Measurements from ENCODE around the gene PALM3.
"Not testable (repeated sequence)": the region's sequence is repeated elsewhere in the genome, so short reads cannot be mapped to it uniquely, and the experiment has no call there.

PALM3 gene

DNA sequence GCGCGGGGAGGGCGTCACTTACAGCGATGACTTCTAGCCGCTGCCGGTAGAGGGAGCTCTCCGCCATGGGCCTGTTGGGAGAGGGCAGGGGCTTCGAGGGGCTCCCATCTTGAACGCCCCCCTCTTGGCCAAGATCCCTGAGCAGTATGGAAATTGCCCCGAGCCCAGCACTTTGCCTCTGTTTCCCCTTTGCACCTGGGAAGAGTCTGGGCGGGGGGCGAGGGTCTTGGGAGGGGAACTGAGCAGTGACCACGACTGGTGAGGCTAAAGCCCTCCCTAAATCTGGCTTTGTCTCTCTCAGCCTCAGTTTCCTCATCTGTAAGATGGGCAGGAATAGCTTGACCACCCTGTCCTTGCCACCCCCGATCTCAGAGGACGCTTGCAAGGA, 2.8 kb downstream of the PALM3 start:
- DNase-seq, result peak; percentile 81

DNA sequence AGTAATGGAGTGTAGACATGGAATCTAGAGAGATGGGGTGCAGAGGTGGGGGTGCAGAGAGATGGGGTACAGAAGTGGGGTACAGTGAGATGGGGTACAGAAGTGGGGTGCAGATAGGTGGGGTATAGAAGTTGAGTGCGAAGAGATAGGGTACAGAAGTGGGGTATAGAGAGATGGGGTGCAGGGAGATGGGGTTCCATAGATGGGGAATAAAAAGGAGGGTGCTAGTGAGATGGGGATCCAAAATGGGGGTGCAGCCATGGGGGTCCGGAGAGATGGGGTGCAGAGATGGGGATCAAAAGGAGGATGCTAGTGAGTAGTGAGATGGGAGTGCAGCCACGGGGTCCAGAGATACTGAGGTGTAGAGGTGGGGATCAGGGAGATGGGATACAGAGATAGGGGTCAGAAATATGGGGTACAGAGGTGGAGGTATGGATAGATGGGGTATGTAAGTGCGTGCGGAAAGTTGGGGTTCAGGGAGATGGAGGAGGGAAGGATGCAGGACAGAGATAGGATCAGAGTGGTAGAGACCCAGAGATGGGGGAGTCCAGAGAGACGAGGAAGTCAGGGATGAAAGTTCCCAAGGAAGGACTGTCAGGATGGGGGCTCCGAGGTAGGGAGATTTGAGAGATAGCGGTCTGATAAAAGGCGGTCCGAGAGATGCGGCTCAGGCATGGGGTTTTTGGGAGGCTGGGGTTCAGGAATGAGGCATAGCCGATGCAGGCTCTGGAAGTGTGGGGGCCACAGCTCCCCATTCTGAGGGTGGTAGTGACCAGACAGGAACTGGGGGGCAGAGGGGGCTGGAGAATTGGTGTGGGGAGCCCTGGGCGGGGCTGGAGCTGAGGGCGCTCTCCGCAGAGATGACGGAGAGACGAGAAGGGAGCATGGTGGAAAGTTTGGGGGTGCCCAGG, 3.4 kb downstream of the PALM3 start:
- DNase-seq, result no peak

DNA sequence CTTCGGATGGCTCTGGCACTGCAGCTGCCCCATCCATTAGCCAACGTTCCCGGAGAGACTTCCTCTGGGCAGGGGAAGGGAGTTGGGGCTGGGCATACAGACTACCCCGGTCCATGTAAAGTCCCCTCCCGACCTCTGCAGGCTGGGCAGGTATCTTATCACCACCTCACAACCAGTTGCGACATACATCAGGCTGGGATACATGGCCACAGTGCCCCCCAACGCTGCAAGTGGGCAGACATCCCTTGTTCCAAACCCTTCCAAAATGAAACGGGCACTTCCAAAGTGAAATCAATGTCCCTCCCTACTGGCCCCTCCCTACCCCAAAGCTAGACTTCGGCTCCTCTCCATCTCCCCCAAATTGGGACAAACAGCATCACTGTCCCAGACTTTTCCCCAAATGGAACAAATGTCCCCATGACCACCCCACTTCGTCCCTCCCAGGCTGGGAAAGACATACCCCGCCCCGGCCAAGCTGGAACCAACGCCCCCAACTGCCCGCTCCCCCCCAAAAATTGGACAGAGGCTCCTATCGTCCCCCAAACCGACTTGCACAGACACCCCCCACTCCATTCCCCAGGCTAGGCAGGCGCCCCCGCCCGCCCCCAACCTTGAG, 5.0 kb downstream of the PALM3 start:
- DNase-seq, result no peak

DNA sequence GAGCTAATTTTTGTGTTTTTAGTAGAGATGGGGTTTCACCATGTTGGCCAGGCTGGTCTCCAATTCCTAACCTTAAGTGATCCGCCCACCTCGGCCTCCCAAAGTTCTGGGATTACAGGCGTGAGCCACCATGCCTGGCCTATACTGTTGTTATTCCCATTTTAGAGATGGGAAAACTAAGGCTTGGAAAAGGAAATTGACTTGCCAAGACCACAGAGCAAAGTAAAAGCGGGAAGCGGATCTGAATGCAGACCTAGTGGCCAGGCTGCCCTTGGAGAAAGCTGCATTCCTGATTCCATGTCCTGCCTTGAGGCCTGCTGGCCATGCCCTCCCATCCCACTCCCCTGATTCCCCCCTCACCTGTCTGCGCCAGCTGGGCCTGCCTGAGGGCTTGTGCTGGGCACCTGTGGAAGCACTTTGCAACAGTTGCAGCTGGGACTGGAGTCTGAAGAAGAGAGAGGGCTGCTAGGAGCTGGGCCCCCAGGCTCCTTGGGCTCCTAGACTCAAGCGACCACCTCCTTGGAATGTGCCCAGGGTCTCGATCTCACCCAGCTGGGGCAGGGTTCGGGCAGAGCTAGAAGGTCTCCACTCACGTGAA, 5.7 kb downstream of the PALM3 start:
- DNase-seq, result no peak

DNA sequence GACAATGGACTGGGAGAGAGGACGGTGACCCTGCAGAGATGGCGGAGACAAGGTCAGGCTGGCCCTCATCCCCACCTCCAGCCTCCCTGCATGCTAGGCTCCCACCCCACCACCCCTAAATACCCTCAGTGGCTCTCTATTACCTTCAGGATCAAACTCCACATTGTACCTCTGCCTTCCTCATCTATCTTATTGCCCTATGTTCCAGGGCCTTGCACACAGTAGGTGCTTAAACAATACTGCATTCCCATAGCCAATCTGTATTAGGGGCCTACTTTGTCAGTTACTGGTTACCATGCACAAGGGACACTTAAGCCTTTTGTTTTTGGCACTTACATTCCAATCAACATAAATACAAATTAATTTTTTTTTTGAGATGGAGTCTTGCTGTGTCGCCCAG, 6.5 kb downstream of the PALM3 start:
- DNase-seq, result no peak

DNA sequence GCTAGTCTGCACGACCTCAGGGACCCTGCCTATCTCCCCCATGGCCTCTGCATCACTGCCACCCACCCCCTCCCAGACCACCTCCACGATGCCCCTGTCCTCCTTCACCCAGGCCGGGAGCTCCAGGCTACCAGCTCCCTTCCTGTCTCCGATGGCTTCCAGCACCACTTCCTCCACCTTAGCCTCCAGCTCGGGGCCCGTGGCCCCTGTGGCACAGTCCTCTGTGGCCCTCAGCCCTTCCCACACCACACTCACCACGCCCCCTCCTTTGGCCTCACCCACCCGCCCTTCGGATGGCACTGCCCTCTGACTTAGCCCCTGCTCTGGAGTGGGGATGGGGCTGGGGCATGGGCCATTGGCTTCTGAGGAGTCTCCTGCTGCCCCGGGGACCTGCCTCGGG, 7.2 kb downstream of the PALM3 start:
- no peak for DNase-seq

DNA sequence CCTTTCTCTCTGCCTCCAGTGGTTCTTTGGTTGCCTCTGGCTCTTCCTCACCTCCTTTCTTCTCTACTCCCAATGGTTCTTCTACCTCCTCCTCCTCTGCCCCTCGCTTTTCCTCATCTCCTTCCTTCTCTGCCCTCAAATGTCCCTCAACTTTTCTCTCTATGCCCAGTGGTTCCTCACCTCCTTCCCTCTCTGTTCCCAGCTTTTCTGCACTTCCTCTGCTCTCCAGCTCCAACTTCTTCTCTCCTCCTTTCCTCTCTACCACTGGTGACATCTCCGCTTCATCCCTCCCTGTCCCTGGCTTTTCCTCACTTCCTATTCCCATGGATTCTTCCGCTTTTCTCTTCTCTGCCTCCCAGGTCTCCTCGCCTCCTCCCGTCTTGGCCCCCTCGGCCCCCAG, 7.8 kb downstream of the PALM3 start:
- no peak for DNase-seq

DNA sequence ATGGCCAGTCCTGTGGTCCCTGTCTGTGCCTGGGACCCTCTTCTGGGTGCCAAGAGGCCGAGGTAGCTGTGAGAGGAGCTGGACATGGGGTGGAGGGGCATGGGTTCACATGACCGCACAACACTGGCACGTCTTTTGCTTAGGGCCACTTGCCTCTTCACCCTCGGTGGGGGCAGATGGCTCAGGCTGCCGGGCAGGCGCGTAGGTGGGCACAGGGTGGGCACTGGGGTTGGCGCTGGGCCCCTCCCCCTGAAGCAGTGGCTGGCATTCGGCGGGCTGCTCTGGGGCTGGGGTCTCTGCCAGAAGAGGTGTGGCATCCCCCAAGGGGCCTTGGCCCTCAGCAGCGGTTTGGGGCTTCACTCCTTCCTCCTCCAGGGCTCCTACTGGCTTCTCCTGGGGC, 8.4 kb downstream of the PALM3 start:
- no peak for DNase-seq

DNA sequence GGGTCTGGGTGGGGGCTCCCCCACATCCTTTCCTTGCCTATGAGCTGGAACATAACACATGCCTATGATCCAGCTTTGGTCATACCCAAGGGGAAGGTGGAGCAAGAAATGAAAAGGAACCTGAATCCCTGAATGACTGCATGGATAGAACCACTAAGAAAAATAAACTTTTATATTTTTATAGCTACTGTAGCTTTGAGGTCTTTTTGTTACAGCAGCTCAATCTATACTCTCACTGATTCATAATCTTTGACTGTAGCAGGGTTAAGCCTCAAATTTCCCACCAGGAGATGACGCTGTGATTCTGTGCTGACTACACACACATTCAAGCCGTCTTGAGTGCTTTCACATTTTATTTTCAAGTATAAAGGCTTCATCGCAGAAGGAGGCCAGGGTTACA, 8.8 kb downstream of the PALM3 start:
- DNase-seq, result no peak

DNA sequence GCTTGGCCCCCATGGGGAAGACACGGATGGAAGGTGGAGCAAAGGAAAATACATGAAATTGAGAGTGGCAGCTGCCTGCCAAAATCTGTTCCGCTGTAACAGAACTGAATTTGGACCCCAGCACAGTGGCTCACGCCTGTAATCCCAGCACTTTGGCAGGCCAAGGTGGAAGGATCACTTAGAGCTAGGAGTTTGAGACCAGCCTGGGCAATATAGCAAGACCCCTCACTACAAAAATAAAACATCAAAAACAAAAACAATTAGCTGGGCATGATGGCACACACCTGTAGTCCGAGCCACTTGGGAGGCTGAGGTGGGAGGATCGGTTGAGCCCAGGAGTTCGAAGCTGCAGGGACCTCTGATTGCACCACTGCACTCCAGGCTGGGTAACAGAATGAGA, 9.4 kb downstream of the PALM3 start:
- DNase-seq, result no peak

DNA sequence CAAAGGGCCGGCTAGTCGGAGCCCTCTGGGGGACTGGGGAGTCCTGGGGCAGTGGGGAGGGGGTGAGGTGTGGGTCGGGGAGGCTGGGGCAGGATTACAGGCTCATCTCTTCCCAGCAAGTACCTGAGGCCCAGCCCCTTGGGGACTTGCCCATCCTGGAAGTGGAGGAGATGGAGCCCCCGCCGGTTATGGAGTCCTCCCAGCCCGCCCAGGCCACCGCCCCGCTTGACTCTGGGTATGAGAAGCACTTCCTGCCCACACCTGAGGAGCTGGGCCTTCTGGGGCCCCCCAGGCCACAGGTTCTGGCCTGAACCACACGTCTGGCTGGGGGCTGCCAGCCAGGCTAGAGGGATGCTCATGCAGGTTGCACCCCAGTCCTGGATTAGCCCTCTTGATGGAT, 9.9 kb downstream of the PALM3 start:
- DNase-seq, result no peak

DNA sequence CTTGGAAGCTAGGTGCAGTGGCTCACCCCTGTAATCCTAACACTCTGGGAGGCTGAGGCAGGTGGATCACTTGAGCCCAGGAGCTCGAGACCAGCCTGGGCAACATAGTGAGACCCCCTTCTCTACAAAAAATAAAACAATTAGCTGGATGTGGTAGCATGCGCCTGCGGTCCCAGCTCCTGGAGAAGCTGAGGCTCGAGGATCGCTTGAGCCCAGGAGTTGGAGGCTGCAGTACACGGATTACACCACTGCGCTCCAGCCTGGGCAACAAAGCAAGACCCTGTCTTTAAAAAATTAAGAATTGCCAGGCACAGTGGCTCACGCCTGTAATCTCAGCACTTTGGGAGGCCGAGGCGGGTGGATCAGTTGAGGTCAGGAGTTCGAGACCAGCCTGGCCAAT, 10.9 kb downstream of the PALM3 start:
- DNase-seq, result not testable (repeated sequence)

DNA sequence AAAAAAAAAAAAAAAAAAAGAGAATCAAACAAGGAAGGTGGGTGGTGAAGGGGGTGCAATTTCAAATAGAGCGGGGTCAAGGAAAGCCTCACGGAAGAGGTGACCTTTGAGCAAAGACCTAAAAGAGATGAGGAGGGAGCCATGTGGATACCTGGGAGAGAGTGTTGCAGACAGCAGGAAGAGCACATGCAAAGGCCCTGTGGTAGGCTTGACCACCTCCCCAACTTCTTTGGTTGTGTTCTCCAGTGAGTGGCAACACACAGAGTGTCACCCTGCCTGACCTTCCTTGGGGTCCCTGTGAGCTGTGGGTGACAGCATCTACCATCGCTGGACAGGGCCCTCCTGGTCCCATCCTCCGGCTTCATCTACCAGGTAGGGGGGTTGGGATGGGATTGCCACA, 11.4 kb downstream of the PALM3 start:
- no peak for DNase-seq

DNA sequence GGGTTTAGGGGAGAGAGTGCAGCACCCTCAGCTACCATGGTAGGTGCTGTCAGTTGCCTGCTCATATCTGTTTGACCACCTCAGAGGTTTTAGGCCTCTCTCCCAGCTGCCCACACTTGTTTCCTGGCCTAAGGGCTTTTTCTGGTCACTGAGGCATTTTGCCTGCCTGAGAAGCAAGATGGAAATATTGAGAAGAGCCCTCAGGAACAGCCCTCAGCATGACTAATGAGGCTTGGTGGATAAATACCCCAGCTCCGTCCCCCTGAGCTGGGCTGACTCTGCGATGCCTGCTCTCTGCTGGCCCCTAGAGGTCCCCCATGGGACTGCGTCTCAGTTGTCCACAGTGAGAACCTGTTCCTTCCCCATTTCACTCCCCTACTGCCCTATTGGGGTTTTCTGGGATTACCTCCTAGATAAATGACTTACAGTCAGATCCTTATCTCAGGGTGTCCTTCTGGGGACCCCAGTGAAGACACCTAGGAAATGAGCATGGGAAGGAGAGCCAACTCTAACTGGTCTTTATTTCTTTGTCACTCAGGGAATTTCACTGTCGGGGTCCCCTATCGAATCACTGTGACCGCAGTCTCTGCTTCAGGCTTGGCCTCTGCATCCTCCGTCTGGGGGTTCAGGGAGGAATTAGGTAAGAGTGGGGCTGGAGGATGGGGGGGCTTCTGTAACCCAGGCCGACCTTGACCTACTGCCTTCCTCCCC, 13.3 kb downstream of the PALM3 start:
- DNase-seq, result peak; percentile 91

DNA sequence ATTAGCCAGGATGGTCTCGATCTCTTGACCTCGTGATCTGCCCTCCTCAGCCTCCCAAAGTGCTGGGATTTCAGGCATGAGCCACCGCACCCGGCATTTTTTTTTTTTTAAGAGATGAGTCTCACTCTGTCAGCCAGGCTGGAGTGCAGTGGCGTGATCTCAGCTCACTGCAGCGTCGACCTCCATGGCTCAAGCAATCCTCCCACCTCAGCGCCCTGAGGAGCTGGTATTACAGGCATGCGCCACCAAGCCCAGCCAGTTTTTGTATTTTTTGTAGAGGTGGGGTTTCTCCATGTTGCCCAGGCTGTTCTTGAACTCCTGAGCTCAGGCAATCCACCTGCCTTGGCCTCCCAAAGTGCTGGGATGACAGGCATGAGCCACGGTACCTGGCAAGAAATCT, 14.0 kb downstream of the PALM3 start:
- DNase-seq, result not testable (repeated sequence)

DNA sequence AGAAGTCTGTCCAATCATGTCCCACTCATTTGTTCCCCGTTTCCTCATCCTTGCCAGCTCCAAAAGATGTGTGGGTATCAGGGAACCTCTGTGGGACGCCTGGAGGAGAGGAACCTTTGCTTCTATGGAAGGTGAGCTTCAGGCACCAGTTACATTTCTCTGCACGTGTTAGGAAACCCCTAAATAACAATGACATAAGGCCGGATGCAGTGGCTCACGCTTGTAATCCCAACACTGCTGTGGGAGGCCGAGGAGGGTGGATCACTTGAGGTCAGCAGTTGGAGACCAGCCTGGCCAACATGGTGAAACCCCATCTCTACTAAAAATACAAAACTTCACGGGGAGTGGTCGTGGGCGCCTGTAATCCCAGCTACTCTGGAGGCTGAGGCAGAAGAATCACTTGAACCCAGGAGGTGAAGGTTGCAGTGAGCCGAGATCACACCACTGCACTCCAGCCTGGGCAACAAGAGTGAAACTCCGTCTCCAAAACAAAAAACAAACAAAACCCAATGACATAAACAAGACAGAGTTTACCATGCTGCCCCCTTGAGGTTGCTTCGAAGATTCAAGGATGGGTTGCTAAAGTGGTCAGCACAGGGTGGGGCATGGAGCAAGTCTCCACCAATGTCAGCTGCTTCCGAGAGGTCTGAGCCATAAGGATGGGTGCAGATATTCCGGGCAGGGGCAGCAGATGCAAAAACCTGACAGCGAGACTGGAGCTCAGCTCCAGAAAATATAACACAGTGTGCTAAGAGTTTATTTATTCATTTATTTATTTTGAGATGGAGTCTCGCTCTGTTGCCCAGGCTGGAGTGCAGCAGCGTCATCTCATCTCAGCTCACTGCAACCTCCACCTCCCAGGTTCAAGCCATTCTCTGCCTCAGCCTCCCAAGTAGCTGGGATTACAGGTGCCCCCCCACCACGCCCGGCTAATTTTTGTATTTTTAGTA, 18.9 kb downstream of the PALM3 start:
- peak; percentile 74 for DNase-seq

DNA sequence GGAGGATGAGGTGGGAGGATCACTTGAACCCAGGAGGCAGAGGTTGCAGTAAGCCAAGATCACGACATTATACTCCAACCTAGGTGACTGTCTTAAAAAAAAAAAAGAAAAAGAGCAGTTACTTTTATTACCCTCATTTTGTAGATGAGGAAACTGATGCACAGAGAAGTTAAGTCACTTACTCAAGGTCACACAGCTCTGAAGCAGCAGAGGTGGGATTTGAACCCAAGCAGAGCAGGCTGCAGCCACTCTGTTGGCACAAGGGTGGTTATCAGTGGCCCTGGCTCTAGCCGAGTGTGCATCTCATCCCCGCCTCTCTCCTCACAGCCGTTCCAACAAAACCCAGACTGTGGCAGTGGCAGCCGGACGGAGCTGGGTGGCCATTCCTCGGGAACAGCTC, 22.7 kb downstream of the PALM3 start:
- no peak for DNase-seq

DNA sequence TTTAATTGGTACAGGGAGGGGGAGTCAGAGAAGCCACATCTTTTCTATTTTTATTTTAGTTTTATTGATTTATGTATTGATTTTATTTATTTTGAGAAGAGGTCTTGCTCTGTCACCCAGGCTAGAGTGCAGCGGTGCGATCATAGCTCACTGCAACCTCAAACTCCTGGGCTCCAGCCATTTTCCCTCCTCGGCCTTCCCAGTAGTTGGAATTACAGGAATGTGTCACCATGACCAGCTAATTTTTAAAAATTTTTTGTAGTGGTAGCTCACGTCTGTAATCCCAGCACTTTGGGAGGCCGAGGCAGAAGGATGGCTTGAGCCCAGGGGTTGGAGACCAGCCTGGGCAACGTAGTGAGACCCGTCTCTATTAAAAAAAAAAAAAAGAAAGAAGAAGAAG, 26.2 kb downstream of the PALM3 start:
- DNase-seq, result no peak

DNA sequence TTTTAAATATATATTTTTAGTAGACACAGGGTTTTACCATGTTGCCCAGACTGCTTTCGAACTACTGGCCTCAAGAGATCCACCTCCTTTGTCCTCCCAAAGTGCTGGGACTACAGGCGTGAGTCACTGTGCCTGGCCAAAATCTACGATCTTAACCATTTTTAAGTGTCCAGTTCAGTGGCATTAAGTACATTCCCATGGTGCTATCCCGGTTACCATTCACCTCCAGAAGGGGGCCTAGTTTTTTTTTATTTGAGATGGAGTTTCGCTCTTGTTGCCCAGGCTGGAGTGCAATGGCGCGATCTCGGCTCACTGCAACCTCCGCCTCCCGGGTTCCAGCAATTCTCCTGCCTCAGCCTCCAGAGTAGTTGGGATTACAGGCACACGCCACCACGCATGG, 26.7 kb downstream of the PALM3 start:
- not testable (repeated sequence) for DNase-seq

DNA sequence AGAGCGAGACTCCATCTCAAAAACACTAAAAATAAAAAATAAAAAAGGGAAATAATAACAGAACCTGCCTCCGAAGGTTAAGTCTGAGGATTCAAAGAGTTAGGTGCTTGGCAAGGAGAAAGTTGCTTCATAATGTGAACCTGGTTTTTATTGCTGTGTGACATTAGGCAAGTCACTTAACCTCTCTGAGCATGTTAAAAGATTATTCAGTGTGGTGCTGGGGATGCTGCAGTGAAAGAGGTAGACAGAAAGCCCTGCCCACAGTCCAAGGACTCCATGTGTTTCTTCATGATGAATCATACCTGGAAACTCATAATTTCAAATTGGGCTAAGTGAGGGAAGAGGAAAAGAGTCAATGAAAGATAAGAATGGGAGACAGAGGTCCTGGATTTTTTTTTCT, 27.9 kb downstream of the PALM3 start:
- DNase-seq, result no peak

DNA sequence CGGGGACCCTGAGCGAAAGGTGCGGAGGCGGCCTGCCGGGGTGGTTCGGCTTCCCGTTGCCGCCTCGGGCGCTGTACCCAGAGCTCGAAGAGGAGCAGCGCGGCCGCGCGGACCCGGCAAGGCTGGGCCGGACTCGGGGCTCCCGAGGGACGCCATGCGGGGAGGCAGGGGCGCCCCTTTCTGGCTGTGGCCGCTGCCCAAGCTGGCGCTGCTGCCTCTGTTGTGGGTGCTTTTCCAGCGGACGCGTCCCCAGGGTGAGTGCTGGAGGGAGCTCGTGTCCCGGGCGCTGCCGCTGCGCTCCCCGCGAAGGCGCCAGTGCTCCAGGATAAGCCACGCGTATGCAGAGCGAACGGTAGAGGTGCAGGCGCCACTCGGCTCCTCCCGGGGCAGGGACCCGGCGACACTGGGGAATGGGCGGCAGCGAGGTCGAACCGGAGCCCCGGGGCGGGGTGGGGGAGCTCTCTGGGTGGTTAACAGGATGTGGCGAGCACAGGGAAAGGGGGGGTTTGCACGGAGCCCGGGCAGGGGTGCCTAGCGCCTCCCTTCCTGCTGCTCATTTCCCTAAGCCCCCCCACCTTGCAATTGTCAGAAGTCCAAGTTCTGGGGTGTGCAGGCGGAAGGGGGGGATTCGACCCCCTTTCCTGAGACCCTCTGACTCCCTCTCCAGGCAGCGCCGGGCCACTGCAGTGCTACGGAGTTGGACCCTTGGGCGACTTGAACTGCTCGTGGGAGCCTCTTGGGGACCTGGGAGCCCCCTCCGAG, 30.0 kb downstream of the PALM3 start, which contains the start of gene IL27RA:
IL27RA (plus strand) TSS at position 44 of the 762 bp plus-strand sequence; CDS start at position 155, 111 bp downstream.
- peak; percentile 93 for DNase-seq

All from activated effector memory CD4-positive, alpha-beta T cell treated with anti-CD3 and anti-CD28 coated beads, Interleukin-2, amount 50 U/mL, for 16 hours (primary cell).